Measurements from ENCODE around the gene RIPK1. TPM values are rescaled to one million over a fixed set of nuclear protein-coding genes. Genes with fewer than 3 reads are reported as not detected.
A peak's percentile ranks its signal among the peaks of the same experiment; 100 is the strongest.

The RIPK1 gene
- total RNA-seq, 1 experiment from 2014 or later: 14.5 TPM

DNA sequence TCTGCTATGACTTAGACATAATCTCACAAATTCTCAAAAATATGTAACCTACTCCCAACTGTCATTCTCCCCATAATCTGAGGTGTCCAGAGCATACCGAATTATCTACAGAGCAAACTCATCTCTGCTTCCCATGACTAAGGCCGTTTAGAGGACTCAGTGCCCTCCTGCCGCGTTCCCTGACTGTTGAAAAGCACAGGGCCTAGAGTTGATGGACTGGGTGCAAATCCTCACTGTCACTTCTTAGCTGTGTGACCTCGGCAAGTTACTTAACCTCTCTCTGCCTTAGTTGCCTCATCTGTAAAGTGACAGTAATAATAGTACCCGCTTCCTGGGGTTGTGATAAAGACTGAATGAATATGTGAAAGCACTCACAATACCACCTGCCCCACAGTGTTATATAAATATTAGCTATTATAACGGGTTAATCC is 93.8 kb downstream of the RIPK1 start:
- Histone ChIP-seq H3K4me3 (ENCODE audit: low read length) (peak overlapping the region; percentile 74), H2AFZ (ENCODE audit: low read length) (peak overlapping the region; percentile 87; the same call in 1 of the 2 replicates), H3K79me2 (ENCODE audit: low read length) (no peaks in the 10 kb centered on the region), H4K20me1 (ENCODE audit: low read length) (no peaks in the 10 kb centered on the region), H3K9me3 (ENCODE audit: low read length) (no peaks in the 10 kb centered on the region), H3K9me2 (replicated peaks; ENCODE audit: low read length) (no peaks in the 10 kb centered on the region), H3K4me1 (ENCODE audit: insufficient read depth, low read length) (peaks cover 27% of the 10 kb centered on the region), H3K27ac (ENCODE audit: low read length) (0 out of 2 replicates have a peak overlapping the region, but pooled peaks have one; percentile 69), H3F3A (ENCODE audit: low read length, unreplicated experiment) (no peaks in the 10 kb centered on the region), H3K9ac (ENCODE audit: low read length) (peak overlapping the region; percentile 79; the same call in 1 of the 2 replicates), H3K27me3 (ENCODE audit: low read length) (no peaks in the 10 kb centered on the region), H3K36me3 (ENCODE audit: low read depth, low read length) (no peaks in the 10 kb centered on the region), H3K4me2 (ENCODE audit: low read length) (peak overlapping the region; percentile 86)
- DNase-seq: peak; percentile 14
- ChIA-PET CTCF (interaction anchor here (0.5 to 1.9 kb wide), 3 partner anchors 19 to 89 kb away, joined by 5 to 10 read pairs (median 7); no protein-coding TSS in a partner anchor), POLR2A (ENCODE audit: unreplicated experiment) (interaction anchor here (0.6 to 1.7 kb wide), 5 partner anchors 42 to 281 kb away, joined by 3 to 12 read pairs (median 6); no protein-coding TSS in a partner anchor)
- no TSS peak for BruUV-seq (replicated peaks)
- intact Hi-C loops (cut with micrococcal nuclease): loop anchor here (1.0 to 2.0 kb wide), 2 partner anchors 47 to 89 kb away; no protein-coding TSS in a partner anchor
- TF ChIP-seq EZH2 (IDR thresholded peaks at IDR 0.05; ENCODE audit: low read length, unreplicated experiment) (no peak), EZH2phosphoT487 (IDR thresholded peaks at IDR 0.05; ENCODE audit: borderline replicate concordance, low read length) (no peak)
- TF ChIP-seq, protein P1, sequence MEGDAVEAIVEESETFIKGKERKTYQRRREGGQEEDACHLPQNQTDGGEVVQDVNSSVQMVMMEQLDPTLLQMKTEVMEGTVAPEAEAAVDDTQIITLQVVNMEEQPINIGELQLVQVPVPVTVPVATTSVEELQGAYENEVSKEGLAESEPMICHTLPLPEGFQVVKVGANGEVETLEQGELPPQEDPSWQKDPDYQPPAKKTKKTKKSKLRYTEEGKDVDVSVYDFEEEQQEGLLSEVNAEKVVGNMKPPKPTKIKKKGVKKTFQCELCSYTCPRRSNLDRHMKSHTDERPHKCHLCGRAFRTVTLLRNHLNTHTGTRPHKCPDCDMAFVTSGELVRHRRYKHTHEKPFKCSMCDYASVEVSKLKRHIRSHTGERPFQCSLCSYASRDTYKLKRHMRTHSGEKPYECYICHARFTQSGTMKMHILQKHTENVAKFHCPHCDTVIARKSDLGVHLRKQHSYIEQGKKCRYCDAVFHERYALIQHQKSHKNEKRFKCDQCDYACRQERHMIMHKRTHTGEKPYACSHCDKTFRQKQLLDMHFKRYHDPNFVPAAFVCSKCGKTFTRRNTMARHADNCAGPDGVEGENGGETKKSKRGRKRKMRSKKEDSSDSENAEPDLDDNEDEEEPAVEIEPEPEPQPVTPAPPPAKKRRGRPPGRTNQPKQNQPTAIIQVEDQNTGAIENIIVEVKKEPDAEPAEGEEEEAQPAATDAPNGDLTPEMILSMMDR (conservative IDR thresholded peaks at IDR 0.05; ENCODE audit: low read depth, low read length): no peak
- ATAC-seq: no peak

DNA sequence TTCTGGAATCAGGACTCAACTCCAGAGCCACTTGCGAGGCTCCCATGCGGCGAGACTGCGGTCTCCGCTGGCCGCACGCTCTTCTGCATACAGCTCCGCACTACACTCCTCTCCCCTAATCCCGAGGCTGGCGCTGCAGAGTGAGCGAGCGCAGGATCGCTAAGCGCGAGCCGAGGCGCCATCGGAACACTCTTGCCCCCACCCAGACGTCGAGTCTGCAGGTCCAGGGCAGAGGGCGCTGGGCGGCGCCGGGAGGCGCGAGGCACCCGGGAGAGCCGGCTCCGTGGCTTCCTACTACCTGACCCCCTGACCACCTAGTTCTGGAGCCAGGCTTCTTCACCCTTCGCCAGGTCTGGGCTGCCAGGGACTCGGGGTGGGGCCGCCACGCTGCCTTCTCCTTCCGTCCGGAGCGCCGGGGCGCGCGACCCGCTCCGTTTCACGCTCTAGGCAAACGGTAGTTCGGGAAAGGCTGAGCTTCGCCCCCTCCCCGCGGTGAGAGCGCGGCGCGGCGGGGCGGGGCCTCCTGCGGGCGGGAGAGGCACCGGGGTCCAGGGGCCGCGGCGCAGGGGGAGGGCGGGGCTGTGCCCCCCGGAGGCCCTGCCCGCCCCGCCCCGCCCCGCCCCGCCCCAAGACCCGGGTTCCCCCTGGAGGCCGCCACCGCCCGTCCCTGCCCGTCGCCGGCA is 94.4 kb downstream of the RIPK1 start:
- TF ChIP-seq, protein P1 (conservative IDR thresholded peaks at IDR 0.05; ENCODE audit: low read depth, low read length): no peak
- TF ChIP-seq EZH2phosphoT487 (IDR thresholded peaks at IDR 0.05; ENCODE audit: borderline replicate concordance, low read length) (no peak), EZH2 (IDR thresholded peaks at IDR 0.05; ENCODE audit: low read length, unreplicated experiment) (no peak)
- no peaks in the 10 kb centered on the region for H3K36me3 ChIP-seq (ENCODE audit: low read depth, low read length)
- H3K79me2 ChIP-seq (ENCODE audit: low read length): no peaks in the 10 kb centered on the region
- H3F3A ChIP-seq (ENCODE audit: low read length, unreplicated experiment): no peaks in the 10 kb centered on the region
- CTCF ChIA-PET: interaction anchor here (1.9 kb wide), 2 partner anchors 46 to 89 kb away, joined by 7 to 10 read pairs; no protein-coding TSS in a partner anchor
- TSS peak; percentile 65 for BruUV-seq (replicated peaks)
- H3K9ac ChIP-seq (ENCODE audit: low read length): peak overlapping the region; percentile 79
- POLR2A ChIA-PET (ENCODE audit: unreplicated experiment): interaction anchor here (0.6 to 1.7 kb wide), 5 partner anchors 42 to 280 kb away, joined by 3 to 12 read pairs (median 6); no protein-coding TSS in a partner anchor
- peak overlapping the region; percentile 86 for H3K4me2 ChIP-seq (ENCODE audit: low read length)
- H4K20me1 ChIP-seq (ENCODE audit: low read length): no peaks in the 10 kb centered on the region
- intact Hi-C loops (cut with micrococcal nuclease): loop anchor here (1.0 to 2.0 kb wide), 2 partner anchors 47 to 88 kb away; no protein-coding TSS in a partner anchor
- peak overlapping the region; percentile 87 for H2AFZ ChIP-seq (ENCODE audit: low read length)
- H3K27ac ChIP-seq (ENCODE audit: low read length): peak overlapping the region; percentile 69
- no peaks in the 10 kb centered on the region for H3K9me3 ChIP-seq (ENCODE audit: low read length)
- H3K27me3 ChIP-seq (ENCODE audit: low read length): no peaks in the 10 kb centered on the region
- H3K4me1 ChIP-seq (ENCODE audit: insufficient read depth, low read length): peaks cover 27% of the 10 kb centered on the region
- H3K9me2 ChIP-seq (replicated peaks; ENCODE audit: low read length): no peaks in the 10 kb centered on the region
- ATAC-seq (peak; percentile 82), DNase-seq (peak; percentile 78)
- peak overlapping the region; percentile 74 for H3K4me3 ChIP-seq (ENCODE audit: low read length)

Measured in PC-3 (cell line).